Measurements from ENCODE around the gene CPPED1. TPM values are rescaled to one million over a fixed set of nuclear protein-coding genes. Genes with fewer than 3 reads are reported as not detected.

The CPPED1 gene
- total RNA-seq, 1 experiment from 2014 or later, result 8.1 TPM

DNA sequence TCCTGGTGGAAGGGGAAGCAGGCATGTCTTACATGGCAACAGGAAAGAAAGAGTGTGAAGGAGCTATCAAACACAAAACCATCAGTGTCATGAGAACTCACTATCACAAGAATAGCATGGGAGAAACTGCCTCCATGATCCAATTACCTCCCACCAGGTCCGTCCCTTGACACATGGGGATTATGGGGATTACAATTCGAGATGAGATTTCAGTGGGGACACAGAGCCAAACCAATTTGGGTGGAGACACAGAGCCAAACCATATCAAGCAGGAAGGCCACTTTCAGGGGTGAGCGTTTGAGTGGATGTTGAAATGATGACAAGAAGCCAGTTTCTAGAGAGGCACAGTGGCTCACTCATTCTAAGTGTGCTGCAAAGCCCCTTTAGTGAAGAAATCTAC lies 143.8 kb downstream of the CPPED1 start (continued):
- TF ChIP-seq SP1 (IDR thresholded peaks at IDR 0.05; ENCODE audit: low read depth) (no peak), RAD21 (IDR thresholded peaks at IDR 0.05; ENCODE audit: low read depth) (no peak)
- TF ChIP-seq, protein P1, sequence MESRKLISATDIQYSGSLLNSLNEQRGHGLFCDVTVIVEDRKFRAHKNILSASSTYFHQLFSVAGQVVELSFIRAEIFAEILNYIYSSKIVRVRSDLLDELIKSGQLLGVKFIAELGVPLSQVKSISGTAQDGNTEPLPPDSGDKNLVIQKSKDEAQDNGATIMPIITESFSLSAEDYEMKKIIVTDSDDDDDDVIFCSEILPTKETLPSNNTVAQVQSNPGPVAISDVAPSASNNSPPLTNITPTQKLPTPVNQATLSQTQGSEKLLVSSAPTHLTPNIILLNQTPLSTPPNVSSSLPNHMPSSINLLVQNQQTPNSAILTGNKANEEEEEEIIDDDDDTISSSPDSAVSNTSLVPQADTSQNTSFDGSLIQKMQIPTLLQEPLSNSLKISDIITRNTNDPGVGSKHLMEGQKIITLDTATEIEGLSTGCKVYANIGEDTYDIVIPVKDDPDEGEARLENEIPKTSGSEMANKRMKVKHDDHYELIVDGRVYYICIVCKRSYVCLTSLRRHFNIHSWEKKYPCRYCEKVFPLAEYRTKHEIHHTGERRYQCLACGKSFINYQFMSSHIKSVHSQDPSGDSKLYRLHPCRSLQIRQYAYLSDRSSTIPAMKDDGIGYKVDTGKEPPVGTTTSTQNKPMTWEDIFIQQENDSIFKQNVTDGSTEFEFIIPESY (IDR thresholded peaks at IDR 0.05; ENCODE audit: extremely low read depth, insufficient replicate concordance, low read length), result no peak
- TF ChIP-seq, protein P2, sequence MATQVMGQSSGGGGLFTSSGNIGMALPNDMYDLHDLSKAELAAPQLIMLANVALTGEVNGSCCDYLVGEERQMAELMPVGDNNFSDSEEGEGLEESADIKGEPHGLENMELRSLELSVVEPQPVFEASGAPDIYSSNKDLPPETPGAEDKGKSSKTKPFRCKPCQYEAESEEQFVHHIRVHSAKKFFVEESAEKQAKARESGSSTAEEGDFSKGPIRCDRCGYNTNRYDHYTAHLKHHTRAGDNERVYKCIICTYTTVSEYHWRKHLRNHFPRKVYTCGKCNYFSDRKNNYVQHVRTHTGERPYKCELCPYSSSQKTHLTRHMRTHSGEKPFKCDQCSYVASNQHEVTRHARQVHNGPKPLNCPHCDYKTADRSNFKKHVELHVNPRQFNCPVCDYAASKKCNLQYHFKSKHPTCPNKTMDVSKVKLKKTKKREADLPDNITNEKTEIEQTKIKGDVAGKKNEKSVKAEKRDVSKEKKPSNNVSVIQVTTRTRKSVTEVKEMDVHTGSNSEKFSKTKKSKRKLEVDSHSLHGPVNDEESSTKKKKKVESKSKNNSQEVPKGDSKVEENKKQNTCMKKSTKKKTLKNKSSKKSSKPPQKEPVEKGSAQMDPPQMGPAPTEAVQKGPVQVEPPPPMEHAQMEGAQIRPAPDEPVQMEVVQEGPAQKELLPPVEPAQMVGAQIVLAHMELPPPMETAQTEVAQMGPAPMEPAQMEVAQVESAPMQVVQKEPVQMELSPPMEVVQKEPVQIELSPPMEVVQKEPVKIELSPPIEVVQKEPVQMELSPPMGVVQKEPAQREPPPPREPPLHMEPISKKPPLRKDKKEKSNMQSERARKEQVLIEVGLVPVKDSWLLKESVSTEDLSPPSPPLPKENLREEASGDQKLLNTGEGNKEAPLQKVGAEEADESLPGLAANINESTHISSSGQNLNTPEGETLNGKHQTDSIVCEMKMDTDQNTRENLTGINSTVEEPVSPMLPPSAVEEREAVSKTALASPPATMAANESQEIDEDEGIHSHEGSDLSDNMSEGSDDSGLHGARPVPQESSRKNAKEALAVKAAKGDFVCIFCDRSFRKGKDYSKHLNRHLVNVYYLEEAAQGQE (IDR thresholded peaks at IDR 0.05; ENCODE audit: low read depth), result no peak

DNA sequence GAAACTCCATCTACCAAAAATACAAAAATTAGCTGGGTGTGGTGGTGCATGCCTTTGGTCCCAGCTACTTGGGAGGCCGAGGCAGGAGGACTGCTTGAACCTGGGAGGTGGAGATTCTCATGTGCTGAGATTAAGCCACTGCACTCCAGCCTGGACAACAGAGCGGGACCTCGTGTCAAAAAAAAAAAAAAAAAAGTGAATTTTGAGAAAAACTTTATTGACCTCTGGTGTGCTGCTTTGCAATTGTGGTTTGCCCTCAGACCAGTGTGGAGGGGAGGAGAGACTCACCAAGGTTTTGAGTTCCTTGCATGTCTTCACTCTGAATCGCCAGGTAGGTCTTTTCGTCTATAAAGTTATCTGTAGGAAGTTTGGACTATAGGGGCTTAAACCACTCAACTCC lies 145.2 kb downstream of the CPPED1 start:
- no peaks in the 10 kb centered on the region for H3K27me3 ChIP-seq (ENCODE audit: insufficient read depth, low read length)
- H3K36me3 ChIP-seq (ENCODE audit: control insufficient read depth in 1 of 2, insufficient read depth in 2 of 2, low read length in 2 of 2), result no peaks in the 10 kb centered on the region
- H3K79me2 ChIP-seq (ENCODE audit: insufficient read depth, low read length), result no peaks in the 10 kb centered on the region
- POLR2A ChIA-PET, result no interaction called here
- no peak overlapping the region for H3K9ac ChIP-seq (ENCODE audit: low read length)
- no peaks in the 10 kb centered on the region for H3K9me3 ChIP-seq (ENCODE audit: control insufficient read depth in 1 of 2, insufficient read depth in 1 of 2, low read depth in 1 of 2, low read length in 2 of 2)
- H4K20me1 ChIP-seq (ENCODE audit: insufficient read depth), result no peaks in the 10 kb centered on the region
- H2AFZ ChIP-seq (ENCODE audit: low read depth, low read length, poor library complexity, severe bottlenecking), result no peak overlapping the region
- no peaks in the 10 kb centered on the region for H3K4me1 ChIP-seq (ENCODE audit: control insufficient read depth in 1 of 2, insufficient read depth in 2 of 2, low read length in 2 of 2)
- no peak for DNase-seq (ENCODE audit: low read depth, low spot score)
- ATAC-seq, result no peak
- CTCF ChIA-PET, result no interaction called here
- no peaks in the 10 kb centered on the region for H3K9me2 ChIP-seq (ENCODE audit: insufficient read depth)
- no peak overlapping the region for H3K27ac ChIP-seq (ENCODE audit: low read depth, low read length)
- H3K4me3 ChIP-seq (replicated peaks in 1 of 2; ENCODE audit: low read depth in 1 of 2, low read length in 2 of 2), result no peak overlapping the region
- TF ChIP-seq, protein P3, sequence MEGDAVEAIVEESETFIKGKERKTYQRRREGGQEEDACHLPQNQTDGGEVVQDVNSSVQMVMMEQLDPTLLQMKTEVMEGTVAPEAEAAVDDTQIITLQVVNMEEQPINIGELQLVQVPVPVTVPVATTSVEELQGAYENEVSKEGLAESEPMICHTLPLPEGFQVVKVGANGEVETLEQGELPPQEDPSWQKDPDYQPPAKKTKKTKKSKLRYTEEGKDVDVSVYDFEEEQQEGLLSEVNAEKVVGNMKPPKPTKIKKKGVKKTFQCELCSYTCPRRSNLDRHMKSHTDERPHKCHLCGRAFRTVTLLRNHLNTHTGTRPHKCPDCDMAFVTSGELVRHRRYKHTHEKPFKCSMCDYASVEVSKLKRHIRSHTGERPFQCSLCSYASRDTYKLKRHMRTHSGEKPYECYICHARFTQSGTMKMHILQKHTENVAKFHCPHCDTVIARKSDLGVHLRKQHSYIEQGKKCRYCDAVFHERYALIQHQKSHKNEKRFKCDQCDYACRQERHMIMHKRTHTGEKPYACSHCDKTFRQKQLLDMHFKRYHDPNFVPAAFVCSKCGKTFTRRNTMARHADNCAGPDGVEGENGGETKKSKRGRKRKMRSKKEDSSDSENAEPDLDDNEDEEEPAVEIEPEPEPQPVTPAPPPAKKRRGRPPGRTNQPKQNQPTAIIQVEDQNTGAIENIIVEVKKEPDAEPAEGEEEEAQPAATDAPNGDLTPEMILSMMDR (IDR thresholded peaks at IDR 0.05 in 2 of 3, conservative IDR thresholded peaks at IDR 0.05 in 1 of 3; ENCODE audit: borderline replicate concordance in 1 of 3, insufficient read depth in 1 of 3, low read depth in 2 of 3, low read length in 2 of 3), result no peak
- no peak for TF ChIP-seq YY1 (IDR thresholded peaks at IDR 0.05; ENCODE audit: extremely low read depth, insufficient replicate concordance, low read depth, low read length)
- TF ChIP-seq EZH2 (IDR thresholded peaks at IDR 0.05), result no peak
- TF ChIP-seq EGR1 (IDR thresholded peaks at IDR 0.05; ENCODE audit: low read depth), result no peak
- TF ChIP-seq POLR2A (IDR thresholded peaks at IDR 0.05; ENCODE audit: borderline replicate concordance, extremely low read depth, insufficient read depth, insufficient read length), result no peak
- TF ChIP-seq ZNF274 (IDR thresholded peaks at IDR 0.05; ENCODE audit: low read depth, low read length), result no peak
- no peak for TF ChIP-seq ZFX (IDR thresholded peaks at IDR 0.05)
- no peak for TF ChIP-seq FOSL1 (IDR thresholded peaks at IDR 0.05; ENCODE audit: low read depth)
- TF ChIP-seq JUND (IDR thresholded peaks at IDR 0.05), result no peak
- no peak for TF ChIP-seq SP1 (IDR thresholded peaks at IDR 0.05; ENCODE audit: low read depth)
- TF ChIP-seq TCF7L2 (IDR thresholded peaks at IDR 0.05; ENCODE audit: borderline replicate concordance, extremely low read depth, insufficient read depth, insufficient read length), result no peak
- RAD21 ChIA-PET (ENCODE audit: low non-redundant PET in 1 of 2, low total read pairs in 2 of 2, uncharacterized antibody in 2 of 2, unreplicated experiment in 2 of 2), result no interaction called here
- intact Hi-C loops (cut with micrococcal nuclease), result no loop called here
- H3K4me2 ChIP-seq (ENCODE audit: low read length), result no peak overlapping the region
- BruUV-seq (replicated peaks), result no TSS peak
